Activated CD8-positive, alpha-beta T cell treated with anti-CD3 and anti-CD28 coated beads for 36 hours (primary cell): ENCODE data around the gene KCNC1. TPM values are rescaled to one million over a fixed set of nuclear protein-coding genes. Genes with fewer than 3 reads are reported as not detected.

Source experiments
- ATAC-seq: fragments of 200-7000 bp; cut with Tn5 transposase; one replicate; pipeline ENCODE4 v1.10.0; 2021; ENCODE audit warnings: mild to moderate bottlenecking, moderate library complexity
- CTCF ChIA-PET: fragments of 350-600 bp; sonication (Branson Sonifier 250); formaldehyde crosslinking; loops from one replicate; lab custom pipeline; 2021; ENCODE audit warnings: antibody characterized with exemption; lab: Charles Lee
- POLR2A ChIA-PET: fragments of 350-600 bp; sonication (Branson Sonifier 250); formaldehyde crosslinking; loops from one replicate; lab custom pipeline; 2021; ENCODE audit warnings: antibody characterized with exemption; lab: Charles Lee
- DNase-seq: peaks from one replicate; pipeline ENCODE4 v3.0.0-alpha.2; 2020
- H3K27ac Mint-ChIP-seq: one replicate; pipeline ENCODE4 v1.8.0; 2021; ENCODE audit warnings: mild to moderate bottlenecking, mixed read lengths
- H3K27me3 Mint-ChIP-seq: one replicate; pipeline ENCODE4 v1.8.0; 2021; ENCODE audit warnings: mixed read lengths
- H3K36me3 Mint-ChIP-seq: one replicate; pipeline ENCODE4 v1.8.0; 2021; ENCODE audit warnings: low read depth, mixed read lengths
- H3K4me1 Mint-ChIP-seq: one replicate; pipeline ENCODE4 v1.8.0; 2021; ENCODE audit warnings: low read depth, mixed read lengths
- H3K4me3 Mint-ChIP-seq: one replicate; pipeline ENCODE4 v1.8.0; 2021; ENCODE audit warnings: mild to moderate bottlenecking, moderate library complexity, mixed read lengths
- H3K9me3 Mint-ChIP-seq: one replicate; pipeline ENCODE4 v1.8.0; 2021; ENCODE audit warnings: mixed read lengths
- intact Hi-C: fragments of 100-400 bp; cut with micrococcal nuclease; formaldehyde crosslinking; loops from one replicate; pipeline ENCODE4 v1.10.0; 2022
- total RNA-seq, 2 experiments: library from RNA; stranded (reverse); gene quantifications; one replicate each; pipeline ENCODE4 v1.2.3, GENCODE V29; 2021
- TF ChIP-seq, protein P1 (sequence below): fragments of 200-600 bp; IDR thresholded peaks from one replicate; pipeline ENCODE4 v1.8.0; 2022; ENCODE audit warnings: antibody characterized with exemption, mild to moderate bottlenecking

Gene KCNC1
- total RNA-seq, 2 experiments from 2014 or later: not detected

DNA sequence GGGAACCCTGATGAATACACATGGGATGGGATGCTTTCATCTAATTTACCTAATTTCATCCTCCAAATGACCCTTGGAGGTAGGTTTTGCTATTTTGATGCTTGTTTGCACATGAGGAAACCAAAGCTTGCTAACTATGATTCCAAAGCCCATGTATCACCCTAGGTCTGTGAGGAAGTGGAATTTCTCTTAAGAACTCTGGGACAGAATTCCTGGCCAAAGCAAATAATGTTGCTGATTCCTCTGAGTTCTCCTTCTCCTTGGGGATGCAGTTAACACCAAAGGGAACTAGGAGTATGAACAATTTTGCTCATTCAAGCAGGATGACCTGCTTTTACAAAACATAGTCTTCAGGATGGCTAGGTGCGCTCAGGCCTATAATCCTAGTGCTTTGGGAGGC, 80.0 kb downstream of the KCNC1 start:
- intact Hi-C loops: no loop called here
- Mint-ChIP-seq H3K27me3 (no peaks in the 10 kb centered on the region), H3K27ac (no peak overlapping the region), H3K4me3 (no peak overlapping the region), H3K9me3 (no peaks in the 10 kb centered on the region), H3K4me1 (no peaks in the 10 kb centered on the region), H3K36me3 (no peaks in the 10 kb centered on the region)
- DNase-seq: no peak
- no peak for ATAC-seq
- TF ChIP-seq, protein P1, sequence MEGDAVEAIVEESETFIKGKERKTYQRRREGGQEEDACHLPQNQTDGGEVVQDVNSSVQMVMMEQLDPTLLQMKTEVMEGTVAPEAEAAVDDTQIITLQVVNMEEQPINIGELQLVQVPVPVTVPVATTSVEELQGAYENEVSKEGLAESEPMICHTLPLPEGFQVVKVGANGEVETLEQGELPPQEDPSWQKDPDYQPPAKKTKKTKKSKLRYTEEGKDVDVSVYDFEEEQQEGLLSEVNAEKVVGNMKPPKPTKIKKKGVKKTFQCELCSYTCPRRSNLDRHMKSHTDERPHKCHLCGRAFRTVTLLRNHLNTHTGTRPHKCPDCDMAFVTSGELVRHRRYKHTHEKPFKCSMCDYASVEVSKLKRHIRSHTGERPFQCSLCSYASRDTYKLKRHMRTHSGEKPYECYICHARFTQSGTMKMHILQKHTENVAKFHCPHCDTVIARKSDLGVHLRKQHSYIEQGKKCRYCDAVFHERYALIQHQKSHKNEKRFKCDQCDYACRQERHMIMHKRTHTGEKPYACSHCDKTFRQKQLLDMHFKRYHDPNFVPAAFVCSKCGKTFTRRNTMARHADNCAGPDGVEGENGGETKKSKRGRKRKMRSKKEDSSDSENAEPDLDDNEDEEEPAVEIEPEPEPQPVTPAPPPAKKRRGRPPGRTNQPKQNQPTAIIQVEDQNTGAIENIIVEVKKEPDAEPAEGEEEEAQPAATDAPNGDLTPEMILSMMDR: no peak
- ChIA-PET CTCF (no interaction called here), POLR2A (no interaction called here)

DNA sequence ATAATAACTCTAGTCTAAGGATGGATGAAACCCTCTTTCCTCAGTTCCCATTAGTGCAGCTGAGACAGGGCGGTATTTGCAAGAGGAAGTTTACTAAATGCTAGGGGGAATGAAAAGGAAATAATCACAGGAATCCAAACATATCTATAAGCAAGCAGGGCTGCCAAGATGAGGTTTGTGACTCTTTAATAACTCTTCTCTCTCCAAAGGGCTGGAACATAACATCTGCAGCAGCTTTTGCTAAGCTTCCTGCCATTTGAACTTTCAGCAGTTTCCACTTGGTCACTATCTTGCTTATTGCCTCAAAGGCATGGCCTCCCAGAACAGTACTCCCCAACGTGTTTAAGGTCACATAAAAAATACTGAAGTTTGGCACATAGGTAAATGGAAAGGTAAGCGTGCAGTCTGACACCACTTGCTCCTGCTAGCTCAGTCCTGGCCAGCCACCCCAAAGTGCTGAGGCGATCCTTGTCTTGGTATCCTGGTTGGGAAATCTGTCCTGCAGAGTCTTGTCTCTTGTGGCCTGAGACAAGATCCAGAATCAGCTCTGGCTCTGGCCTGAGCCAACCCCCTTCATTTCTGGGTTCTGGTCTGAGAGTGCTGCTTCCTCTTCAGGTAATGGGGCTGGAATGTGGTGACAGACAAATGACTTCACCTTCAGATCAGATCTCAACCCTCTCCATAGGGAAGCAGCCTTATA, 81.8 kb downstream of the KCNC1 start:
- DNase-seq: no peak
- Mint-ChIP-seq H3K4me1 (no peaks in the 10 kb centered on the region), H3K27ac (no peak overlapping the region), H3K4me3 (no peak overlapping the region), H3K9me3 (no peaks in the 10 kb centered on the region), H3K36me3 (no peaks in the 10 kb centered on the region), H3K27me3 (no peaks in the 10 kb centered on the region)
- ATAC-seq: no peak
- intact Hi-C loops: no loop called here
- POLR2A ChIA-PET: no interaction called here
- TF ChIP-seq, protein P1: no peak
- CTCF ChIA-PET: no interaction called here

DNA sequence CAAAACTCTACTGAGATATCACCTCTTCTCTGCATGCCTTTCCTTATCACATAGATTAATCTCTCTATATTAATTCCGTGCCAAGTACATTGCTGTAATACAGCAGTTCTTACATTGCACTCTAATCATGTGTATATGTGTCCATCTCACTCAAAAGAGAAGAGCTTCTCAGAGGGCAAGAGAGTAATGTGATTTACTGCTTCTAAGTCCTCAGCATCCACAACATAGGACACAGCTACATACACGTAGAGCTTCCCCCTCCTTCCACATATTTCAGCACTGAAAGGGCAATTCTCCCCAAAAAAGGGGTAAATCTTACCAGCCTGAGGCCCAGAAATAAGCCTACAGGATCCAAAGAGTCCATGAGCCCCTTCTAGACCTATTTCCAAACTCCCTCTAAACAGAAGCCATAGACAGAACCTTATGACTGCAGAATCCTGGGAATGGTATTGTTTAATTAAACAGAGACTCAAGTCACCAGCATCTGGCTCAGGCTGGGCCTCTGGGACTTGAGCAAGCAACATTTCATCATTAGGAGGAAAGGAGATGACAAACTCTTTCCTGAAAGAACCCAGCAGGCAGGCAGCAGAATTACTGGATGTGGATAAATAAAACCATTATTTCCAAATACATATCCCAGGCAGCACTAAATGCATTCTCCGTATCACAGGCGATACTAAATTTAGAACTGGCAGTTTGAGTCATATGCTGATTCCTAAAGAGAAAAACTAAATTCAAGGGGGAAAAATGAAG, 87.2 kb downstream of the KCNC1 start:
- H3K4me3 Mint-ChIP-seq: no peak overlapping the region
- no peak overlapping the region for H3K27ac Mint-ChIP-seq
- no peaks in the 10 kb centered on the region for H3K9me3 Mint-ChIP-seq
- intact Hi-C loops: no loop called here
- ChIA-PET POLR2A (no interaction called here), CTCF (no interaction called here)
- no peaks in the 10 kb centered on the region for H3K4me1 Mint-ChIP-seq
- DNase-seq (no peak), ATAC-seq (no peak)
- TF ChIP-seq, protein P1: no peak
- no peaks in the 10 kb centered on the region for H3K36me3 Mint-ChIP-seq
- no peaks in the 10 kb centered on the region for H3K27me3 Mint-ChIP-seq

DNA sequence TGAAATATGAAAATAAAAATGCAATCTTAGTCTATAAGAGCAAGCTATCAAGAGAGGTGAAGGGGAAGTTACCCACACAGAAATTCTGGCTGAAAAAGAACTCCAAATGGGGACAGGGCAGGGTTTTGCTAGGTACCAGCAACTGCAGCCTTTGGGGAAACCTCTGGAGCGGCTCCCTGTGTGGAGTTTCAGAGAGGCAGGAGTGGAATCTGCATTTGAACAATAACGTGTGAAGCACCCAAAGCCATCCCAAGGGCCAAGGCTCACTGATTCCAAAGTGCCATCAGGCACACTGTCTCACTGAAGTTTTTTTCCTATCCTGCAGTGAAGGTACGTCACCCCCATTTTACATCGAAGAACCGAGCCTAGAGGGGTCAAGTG, 87.8 kb downstream of the KCNC1 start:
- H3K9me3 Mint-ChIP-seq: no peaks in the 10 kb centered on the region
- DNase-seq (no peak), ATAC-seq (no peak)
- H3K27ac Mint-ChIP-seq: no peak overlapping the region
- H3K36me3 Mint-ChIP-seq: no peaks in the 10 kb centered on the region
- intact Hi-C loops: no loop called here
- TF ChIP-seq, protein P1: no peak
- ChIA-PET CTCF (no interaction called here), POLR2A (no interaction called here)
- no peak overlapping the region for H3K4me3 Mint-ChIP-seq
- H3K27me3 Mint-ChIP-seq: no peaks in the 10 kb centered on the region
- no peaks in the 10 kb centered on the region for H3K4me1 Mint-ChIP-seq

DNA sequence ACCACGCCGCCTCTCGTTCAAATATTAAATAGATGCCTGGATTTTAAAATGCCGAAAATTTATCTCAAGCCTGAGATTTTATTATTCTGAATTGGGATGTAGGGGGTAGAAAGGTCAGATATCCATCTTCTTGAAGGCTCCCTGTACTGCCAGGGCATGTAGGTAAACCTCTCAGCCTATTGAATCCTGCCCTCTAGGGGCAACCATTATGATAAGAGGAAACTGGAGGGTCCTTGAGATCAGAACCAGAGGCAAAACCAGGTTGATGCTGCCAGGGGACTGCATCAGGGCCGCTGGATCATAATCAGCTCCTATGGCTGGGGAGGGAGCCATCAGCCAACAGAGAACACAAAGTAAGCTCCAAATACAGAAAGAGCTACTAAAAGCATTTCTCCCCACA, 92.4 kb downstream of the KCNC1 start:
- intact Hi-C loops: no loop called here
- TF ChIP-seq, protein P1: no peak
- Mint-ChIP-seq H3K27me3 (no peaks in the 10 kb centered on the region), H3K27ac (no peak overlapping the region), H3K4me1 (no peaks in the 10 kb centered on the region), H3K36me3 (no peaks in the 10 kb centered on the region), H3K4me3 (no peak overlapping the region), H3K9me3 (no peaks in the 10 kb centered on the region)
- ATAC-seq (no peak), DNase-seq (no peak)
- ChIA-PET CTCF (no interaction called here), POLR2A (no interaction called here)
